CD8-positive, alpha-beta memory T cell (primary cell): ENCODE data around the gene IFNB1. TPM values are rescaled to one million over a fixed set of nuclear protein-coding genes. Genes with fewer than 3 reads are reported as not detected.

ENCODE experiments used
- polyA plus RNA-seq: library from polyadenylated mRNA; unstranded; fragments of 300-500 nt; fragmentation: Illumina TruSeq; gene quantifications from one replicate; pipeline ENCODE4 v1.2.3, GENCODE V29; 2021
- total RNA-seq, 2 experiments: library from RNA; stranded (reverse); gene quantifications; one replicate each; pipeline ENCODE4 v1.2.3, GENCODE V29; 2021

IFNB1 gene
- total and polyA plus RNA-seq, 3 experiments from 2014 or later, result not detected

Other genes starting within 250 kb of the IFNB1 start
- 1 to 10 TPM; 4.4 TPM for gene HACD4, start 46.3 kb downstream of the IFNB1 start, total RNA-seq
- 8.3 TPM for gene HACD4, start 46.3 kb downstream of the IFNB1 start, polyA plus RNA-seq
- not detected for gene IFNW1, start 63.9 kb upstream of the IFNB1 start, total RNA-seq
- 0.14 TPM for gene IFNW1, start 63.9 kb upstream of the IFNB1 start, polyA plus RNA-seq
- gene IFNA21, start 88.7 kb upstream of the IFNB1 start, total RNA-seq, result not detected
- gene IFNA21, start 88.7 kb upstream of the IFNB1 start, polyA plus RNA-seq, result not detected
- gene IFNA4, start 109.6 kb upstream of the IFNB1 start, total RNA-seq, result not detected
- gene IFNA4, start 109.6 kb upstream of the IFNB1 start, polyA plus RNA-seq, result not detected
- not detected for gene IFNA7, start 124.3 kb upstream of the IFNB1 start, total RNA-seq
- gene IFNA7, start 124.3 kb upstream of the IFNB1 start, polyA plus RNA-seq, result not detected
- gene IFNA10, start 129.2 kb upstream of the IFNB1 start, total RNA-seq, result not detected
- gene IFNA10, start 129.2 kb upstream of the IFNB1 start, polyA plus RNA-seq, result not detected
- not detected for gene IFNA16, start 139.4 kb upstream of the IFNB1 start, total RNA-seq
- gene IFNA16, start 139.4 kb upstream of the IFNB1 start, polyA plus RNA-seq, result not detected
- gene IFNA17, start 150.3 kb upstream of the IFNB1 start, total RNA-seq, result not detected
- not detected for gene IFNA17, start 150.3 kb upstream of the IFNB1 start, polyA plus RNA-seq
- not detected for gene IFNA14, start 162.1 kb upstream of the IFNB1 start, total RNA-seq
- not detected for gene IFNA14, start 162.1 kb upstream of the IFNB1 start, polyA plus RNA-seq
- gene IFNA5, start 227.4 kb upstream of the IFNB1 start, total RNA-seq, result not detected
- not detected for gene IFNA5, start 227.4 kb upstream of the IFNB1 start, polyA plus RNA-seq